Activated naive CD8-positive, alpha-beta T cell treated with anti-CD3 and anti-CD28 coated beads, Interleukin-2, amount 50 U/mL, for 16 hours (primary cell): ENCODE data around the gene TRMT11.
"Not testable (repeated sequence)": the region's sequence is repeated elsewhere in the genome, so short reads cannot be mapped to it uniquely, and the experiment has no call there.

Experiments
- DNase-seq: peaks from one replicate; pipeline ENCODE4 v3.0.0-alpha.2; 2020; ENCODE audit warnings: low read depth, low spot score

TRMT11 gene

GRCh38 chr6:125956506-125957390, 29.6 kb upstream of the TRMT11 start, which contains the start of gene HINT3:
HINT3 (plus strand) TSS chr6:125956770; CDS start chr6:125956978, 208 bp downstream.
- DNase-seq, result peak; percentile 93

- DNase-seq, result no peak
These were observed 29.0 kb upstream of the TRMT11 start for GRCh38 chr6:125957391-125957693.

- no peak for DNase-seq
These were observed 28.5 kb upstream of the TRMT11 start for GRCh38 chr6:125957845-125958244.

GRCh38 chr6:125959041-125959440, 27.3 kb upstream of the TRMT11 start:
- no peak for DNase-seq

- DNase-seq, result no peak
These were observed 25.2 kb upstream of the TRMT11 start for GRCh38 chr6:125961117-125961516.

GRCh38 chr6:125962900-125963497, 23.3 kb upstream of the TRMT11 start:
- no peak for DNase-seq

GRCh38 chr6:125963817-125964216, 22.5 kb upstream of the TRMT11 start:
- no peak for DNase-seq

- no peak for DNase-seq
These were observed 19.8 kb upstream of the TRMT11 start for GRCh38 chr6:125966569-125966968.

GRCh38 chr6:125968493-125968892, 17.8 kb upstream of the TRMT11 start:
- DNase-seq, result no peak

GRCh38 chr6:125970760-125971159, 15.6 kb upstream of the TRMT11 start:
- DNase-seq, result no peak

- DNase-seq, result not testable (repeated sequence)
These were observed 13.9 kb upstream of the TRMT11 start for GRCh38 chr6:125972478-125972877.

- no peak for DNase-seq
These were observed 12.0 kb upstream of the TRMT11 start for GRCh38 chr6:125974214-125974866.

GRCh38 chr6:125979101-125979500, 7.2 kb upstream of the TRMT11 start:
- DNase-seq, result no peak

- DNase-seq, result no peak
These were observed 4.7 kb upstream of the TRMT11 start for GRCh38 chr6:125981571-125982185.

GRCh38 chr6:125983246-125983945, 2.9 kb upstream of the TRMT11 start:
- DNase-seq, result no peak

- no peak for DNase-seq
These were observed 2.0 kb upstream of the TRMT11 start for GRCh38 chr6:125984311-125984710.

GRCh38 chr6:125985522-125985921, 818 bp upstream of the TRMT11 start:
- DNase-seq, result no peak

- DNase-seq, result no peak
These were observed 400 bp upstream of the TRMT11 start for GRCh38 chr6:125985979-125986300.

GRCh38 chr6:125987026-125987617, 782 bp downstream of the TRMT11 start:
- DNase-seq, result no peak

- DNase-seq, result no peak
These were observed 1.9 kb downstream of the TRMT11 start for GRCh38 chr6:125988280-125988679.

- no peak for DNase-seq
These were observed 3.3 kb downstream of the TRMT11 start for GRCh38 chr6:125989631-125990030.
